ENCODE measurements around the gene RBPMS2.
"Not testable (repeated sequence)": the region's sequence is repeated elsewhere in the genome, so short reads cannot be mapped to it uniquely, and the experiment has no call there.

Gene RBPMS2

DNA sequence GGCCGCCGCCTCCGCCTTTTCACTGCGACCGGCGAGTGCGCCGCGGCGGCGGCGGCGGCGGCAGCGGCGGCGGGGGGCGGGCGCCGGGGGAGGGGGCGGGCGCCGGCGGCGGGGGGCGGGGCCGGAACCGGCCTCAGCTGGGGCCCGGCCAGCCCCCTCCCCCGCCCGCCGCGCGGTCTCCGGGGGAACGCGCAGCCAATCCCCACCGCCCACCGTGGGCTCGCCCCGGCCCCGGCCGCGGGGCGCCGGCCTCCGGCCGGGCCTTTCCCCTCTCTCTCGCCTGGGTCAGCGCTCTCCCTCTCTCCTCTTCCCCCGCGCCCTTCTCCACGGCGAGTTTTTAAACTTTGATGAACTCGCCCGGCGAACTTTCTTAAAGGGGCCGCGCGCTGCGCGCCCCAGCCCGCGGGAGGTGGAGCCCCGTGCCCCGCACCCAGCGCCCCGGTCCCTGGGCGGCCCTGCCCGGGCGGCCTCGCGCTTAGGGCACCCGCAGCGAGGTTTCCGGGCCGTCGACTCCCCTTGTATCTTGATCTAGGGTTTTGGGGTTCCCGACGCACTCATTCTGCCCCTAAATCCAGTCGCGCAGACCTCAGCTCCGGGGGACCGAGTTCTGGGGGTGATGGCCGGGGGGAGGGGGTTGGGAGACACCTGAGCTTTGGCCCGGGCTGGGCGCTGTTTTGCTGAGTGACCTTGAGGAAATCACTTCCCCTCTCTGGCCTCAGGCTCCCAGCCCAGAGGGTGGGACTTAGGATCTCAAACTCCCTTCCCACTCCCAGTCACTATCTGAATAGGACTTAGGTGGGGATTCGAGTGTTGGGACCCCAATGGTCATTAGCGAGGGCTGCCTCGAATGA, at the start of gene RBPMS2:
RBPMS2 (minus strand) TSS at position 39 of the 851 bp plus-strand sequence. CDS start 270 bp downstream, outside the sequence.
- no peaks in the 10 kb centered on the region for H3K27me3 ChIP-seq (ENCODE audit: insufficient read depth, low read length)
- H3K4me3 ChIP-seq (ENCODE audit: low read length): peak within 1 kb of the TSS; percentile 69
- no peaks in the 10 kb centered on the region for H3K36me3 ChIP-seq (ENCODE audit: insufficient read depth, low read length)
- no peaks in the 10 kb centered on the region for H3K9me3 ChIP-seq (ENCODE audit: low read length)
- H2AFZ ChIP-seq (ENCODE audit: low read depth, low read length): peak within 1 kb of the TSS; percentile 93
- peaks cover 17% of the 10 kb centered on the region for H3K4me1 ChIP-seq (ENCODE audit: insufficient read depth, low read length)

DNA sequence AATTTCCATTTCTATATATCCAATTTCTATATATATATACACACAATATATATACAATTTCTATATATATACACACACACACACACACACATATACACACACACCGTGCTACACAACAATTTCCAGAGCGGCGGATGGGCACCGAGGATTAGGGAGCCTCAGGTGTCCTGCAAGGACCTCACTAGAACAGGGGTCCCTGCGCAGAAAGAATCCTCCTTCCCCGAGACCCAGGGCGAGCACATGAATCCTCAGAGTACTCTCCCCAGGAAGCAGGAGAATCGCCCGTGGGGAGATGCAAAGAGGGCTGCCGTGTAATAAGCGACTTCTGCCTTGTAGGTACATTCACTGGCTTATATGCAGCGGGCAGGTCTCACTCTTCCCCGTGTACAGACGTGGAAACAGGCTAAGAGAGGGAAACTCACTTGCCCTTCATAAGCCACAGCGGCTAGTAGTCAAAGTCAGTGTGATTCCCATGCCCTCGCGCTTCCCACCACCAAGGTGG, 49.6 kb upstream of the RBPMS2 start:
- H3K4me3 ChIP-seq (ENCODE audit: low read length): peak overlapping the region; percentile 56
- peaks cover 10% of the 10 kb centered on the region for H3K4me1 ChIP-seq (ENCODE audit: insufficient read depth, low read length)
- peak overlapping the region; percentile 60 for H2AFZ ChIP-seq (ENCODE audit: low read depth, low read length)
- peaks cover 12% of the 10 kb centered on the region for H3K36me3 ChIP-seq (ENCODE audit: insufficient read depth, low read length)
- H3K9me3 ChIP-seq (ENCODE audit: low read length): no peaks in the 10 kb centered on the region
- H3K27me3 ChIP-seq (ENCODE audit: insufficient read depth, low read length): no peaks in the 10 kb centered on the region

DNA sequence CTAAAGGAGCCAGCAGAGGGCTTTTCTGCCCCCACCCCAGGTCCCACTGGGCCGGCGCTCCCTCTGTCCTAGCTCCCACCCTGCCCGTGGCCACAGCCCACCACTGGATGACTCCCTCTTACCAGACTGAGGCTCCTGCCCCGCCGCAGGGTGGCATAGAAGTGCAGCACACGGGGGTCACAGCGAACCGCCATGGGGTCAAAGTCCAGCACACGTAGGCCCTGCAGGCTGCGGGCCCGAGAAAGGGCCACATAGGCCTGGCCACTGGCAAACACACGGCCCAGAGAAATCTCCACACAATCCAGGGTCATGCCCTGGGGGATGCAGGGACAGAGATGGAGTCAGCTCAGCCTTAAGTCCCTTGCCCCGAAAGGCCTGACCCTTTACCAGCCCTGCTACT, 41.1 kb upstream of the RBPMS2 start:
- H3K4me3 ChIP-seq (ENCODE audit: low read length): no peak overlapping the region
- H2AFZ ChIP-seq (ENCODE audit: low read depth, low read length): no peak overlapping the region
- no peaks in the 10 kb centered on the region for H3K4me1 ChIP-seq (ENCODE audit: insufficient read depth, low read length)
- no peaks in the 10 kb centered on the region for H3K27me3 ChIP-seq (ENCODE audit: insufficient read depth, low read length)
- H3K9me3 ChIP-seq (ENCODE audit: low read length): no peaks in the 10 kb centered on the region
- peaks cover 33% of the 10 kb centered on the region for H3K36me3 ChIP-seq (ENCODE audit: insufficient read depth, low read length)

DNA sequence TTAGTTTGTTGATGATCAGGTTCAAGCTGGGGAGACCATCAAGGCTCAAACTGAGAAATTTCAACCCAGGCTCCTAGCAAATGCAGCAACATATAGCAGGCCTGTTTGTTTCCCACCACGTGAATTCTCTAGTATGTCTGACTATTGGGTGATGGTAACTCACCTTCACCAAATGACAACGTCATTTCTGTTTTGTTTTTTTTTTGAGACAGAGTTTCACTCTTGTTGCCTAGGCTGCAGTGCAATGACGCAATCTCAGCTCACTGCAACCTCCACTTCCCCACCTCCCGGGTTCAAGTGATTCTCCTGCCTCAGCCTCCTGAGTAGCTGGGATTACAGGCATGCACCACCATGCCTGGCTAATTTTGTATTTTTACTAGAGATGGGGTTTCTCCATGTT, 39.6 kb upstream of the RBPMS2 start:
- not testable (repeated sequence) for H3K4me1 ChIP-seq (ENCODE audit: insufficient read depth, low read length); H2AFZ ChIP-seq (ENCODE audit: low read depth, low read length); H3K9me3 ChIP-seq (ENCODE audit: low read length); H3K4me3 ChIP-seq (ENCODE audit: low read length); H3K27me3 ChIP-seq (ENCODE audit: insufficient read depth, low read length)
- peaks cover 21% of the 10 kb centered on the region for H3K36me3 ChIP-seq (ENCODE audit: insufficient read depth, low read length)

DNA sequence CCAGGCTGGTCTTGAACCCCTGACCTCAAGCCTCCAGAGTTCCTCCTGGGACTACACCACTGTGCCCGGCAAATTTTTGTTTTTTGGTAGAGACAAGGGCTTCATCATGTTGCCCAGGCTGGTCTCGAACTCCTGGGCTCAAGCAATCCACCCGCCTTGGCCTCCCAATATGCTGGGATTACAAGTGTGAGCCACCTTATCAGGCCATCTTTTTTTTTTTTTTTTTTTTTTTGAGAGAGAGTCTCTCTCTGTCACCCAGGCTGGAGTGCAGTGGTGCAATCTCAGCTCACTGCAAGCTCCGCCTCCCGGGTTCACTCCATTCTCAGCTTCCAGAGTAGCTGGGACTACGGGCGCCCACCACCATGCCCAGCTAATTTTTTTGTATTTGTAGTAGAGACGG, 38.9 kb upstream of the RBPMS2 start:
- peaks cover 15% of the 10 kb centered on the region for H3K36me3 ChIP-seq (ENCODE audit: insufficient read depth, low read length)
- not testable (repeated sequence) for H2AFZ ChIP-seq (ENCODE audit: low read depth, low read length); H3K4me3 ChIP-seq (ENCODE audit: low read length); H3K4me1 ChIP-seq (ENCODE audit: insufficient read depth, low read length); H3K27me3 ChIP-seq (ENCODE audit: insufficient read depth, low read length); H3K9me3 ChIP-seq (ENCODE audit: low read length)

DNA sequence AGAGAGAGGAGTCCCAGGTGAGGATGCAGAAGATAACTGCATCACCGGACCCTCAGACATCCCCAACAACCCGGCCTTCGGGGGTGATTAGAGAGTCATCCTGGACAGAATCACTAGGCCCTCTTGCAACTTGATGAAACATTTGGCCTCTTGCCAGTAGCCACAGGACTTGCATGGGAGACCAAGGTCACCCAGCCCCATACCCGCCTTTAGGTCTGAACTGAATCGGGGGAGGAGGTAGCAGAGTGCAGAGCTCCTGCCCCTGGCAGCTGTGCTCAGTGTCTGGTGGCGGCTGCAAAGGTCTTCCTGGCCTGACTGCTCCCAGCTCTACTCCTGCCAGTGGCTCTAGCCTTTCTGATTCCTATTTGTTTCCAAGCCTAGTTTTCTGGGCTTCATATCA, 37.7 kb upstream of the RBPMS2 start:
- no peaks in the 10 kb centered on the region for H3K27me3 ChIP-seq (ENCODE audit: insufficient read depth, low read length)
- peaks cover 6% of the 10 kb centered on the region for H3K36me3 ChIP-seq (ENCODE audit: insufficient read depth, low read length)
- H3K4me3 ChIP-seq (ENCODE audit: low read length): no peak overlapping the region
- H3K9me3 ChIP-seq (ENCODE audit: low read length): no peaks in the 10 kb centered on the region
- peaks cover 7% of the 10 kb centered on the region for H3K4me1 ChIP-seq (ENCODE audit: insufficient read depth, low read length)
- H2AFZ ChIP-seq (ENCODE audit: low read depth, low read length): no peak overlapping the region

DNA sequence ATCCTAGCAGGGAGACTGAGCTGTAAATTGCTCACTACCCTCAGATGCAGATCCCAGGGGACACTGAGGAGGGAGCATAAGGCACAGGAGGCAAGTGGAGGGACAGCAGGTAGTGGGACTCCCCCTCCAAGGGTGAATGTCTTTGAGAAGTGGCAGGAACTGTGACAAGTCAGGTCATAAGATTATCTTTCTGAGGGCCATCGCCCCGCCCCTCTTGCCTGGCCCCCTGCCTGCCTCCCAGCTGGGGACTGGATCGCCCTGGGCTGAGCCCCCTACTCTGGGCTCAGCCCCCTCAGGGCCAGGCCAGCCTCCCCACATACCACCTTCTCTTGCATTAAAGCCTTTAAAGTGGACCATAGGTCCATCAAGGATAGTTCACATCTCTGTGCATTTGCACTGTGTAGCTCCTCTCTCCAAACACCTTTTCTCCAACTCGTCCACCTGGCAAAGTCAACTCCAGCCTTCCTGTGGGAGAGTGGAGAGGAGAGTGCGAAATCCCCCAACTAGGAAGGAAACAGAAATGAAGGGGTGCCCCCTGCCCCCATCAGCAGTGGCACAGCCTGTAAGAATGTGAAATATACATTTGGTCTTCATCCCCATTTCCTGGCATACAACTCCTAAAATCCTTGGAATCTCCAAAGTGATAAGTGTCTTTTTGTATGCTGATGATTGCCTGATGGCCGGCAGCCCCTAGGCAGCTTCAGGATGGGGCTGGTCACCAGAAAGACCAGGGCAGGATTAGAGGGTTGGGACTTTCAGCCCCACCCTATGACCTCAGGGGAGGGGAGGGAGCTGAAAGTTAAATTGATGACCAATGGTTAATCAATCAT, 35.3 kb upstream of the RBPMS2 start:
- no peak overlapping the region for H2AFZ ChIP-seq (ENCODE audit: low read depth, low read length)
- H3K4me3 ChIP-seq (ENCODE audit: low read length): no peak overlapping the region
- no peaks in the 10 kb centered on the region for H3K36me3 ChIP-seq (ENCODE audit: insufficient read depth, low read length)
- H3K4me1 ChIP-seq (ENCODE audit: insufficient read depth, low read length): peaks cover 7% of the 10 kb centered on the region
- H3K27me3 ChIP-seq (ENCODE audit: insufficient read depth, low read length): no peaks in the 10 kb centered on the region
- H3K9me3 ChIP-seq (ENCODE audit: low read length): no peaks in the 10 kb centered on the region

DNA sequence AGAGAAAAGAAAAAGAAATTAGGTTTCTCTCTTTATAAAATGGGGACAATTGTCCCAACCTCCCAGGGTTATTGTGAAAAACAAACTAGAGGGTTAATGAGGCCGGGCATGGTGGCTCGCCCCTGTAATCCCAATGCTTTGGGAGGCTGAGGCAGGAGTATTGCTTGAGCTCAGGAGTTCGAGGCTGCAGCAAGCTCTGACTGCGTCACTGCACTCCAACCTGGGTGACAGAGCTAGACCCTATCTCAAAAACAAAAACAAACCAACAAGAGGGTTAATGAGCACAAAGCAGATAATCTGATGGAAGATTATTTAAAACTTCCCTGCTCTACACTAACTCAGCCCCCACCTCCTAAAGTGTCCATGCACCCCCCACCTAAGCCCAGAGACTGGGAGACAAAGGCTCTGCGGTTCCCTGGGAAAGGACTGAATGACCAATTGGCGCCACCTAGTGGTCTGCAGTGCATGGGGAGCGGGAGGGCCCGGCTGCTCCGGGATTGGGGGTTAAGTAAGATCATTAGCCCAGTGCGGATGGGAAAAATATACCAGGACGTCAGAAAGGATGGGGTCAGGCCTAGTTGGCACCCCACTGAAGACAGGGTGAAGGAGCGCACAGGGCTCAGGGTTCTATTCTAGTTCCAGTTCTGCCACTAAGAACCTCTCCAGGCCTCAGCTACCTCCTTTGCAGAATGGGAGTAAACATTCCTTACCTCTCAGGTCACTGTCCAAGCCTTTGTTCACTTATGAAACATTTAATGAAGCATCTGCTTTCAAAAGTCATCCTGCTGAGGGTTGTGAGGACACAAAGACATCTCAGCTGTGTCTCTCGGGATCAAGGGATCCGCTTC, 34.5 kb upstream of the RBPMS2 start:
- peaks cover 7% of the 10 kb centered on the region for H3K4me1 ChIP-seq (ENCODE audit: insufficient read depth, low read length)
- H3K36me3 ChIP-seq (ENCODE audit: insufficient read depth, low read length): no peaks in the 10 kb centered on the region
- H3K9me3 ChIP-seq (ENCODE audit: low read length): no peaks in the 10 kb centered on the region
- H2AFZ ChIP-seq (ENCODE audit: low read depth, low read length): no peak overlapping the region
- H3K4me3 ChIP-seq (ENCODE audit: low read length): no peak overlapping the region
- no peaks in the 10 kb centered on the region for H3K27me3 ChIP-seq (ENCODE audit: insufficient read depth, low read length)

DNA sequence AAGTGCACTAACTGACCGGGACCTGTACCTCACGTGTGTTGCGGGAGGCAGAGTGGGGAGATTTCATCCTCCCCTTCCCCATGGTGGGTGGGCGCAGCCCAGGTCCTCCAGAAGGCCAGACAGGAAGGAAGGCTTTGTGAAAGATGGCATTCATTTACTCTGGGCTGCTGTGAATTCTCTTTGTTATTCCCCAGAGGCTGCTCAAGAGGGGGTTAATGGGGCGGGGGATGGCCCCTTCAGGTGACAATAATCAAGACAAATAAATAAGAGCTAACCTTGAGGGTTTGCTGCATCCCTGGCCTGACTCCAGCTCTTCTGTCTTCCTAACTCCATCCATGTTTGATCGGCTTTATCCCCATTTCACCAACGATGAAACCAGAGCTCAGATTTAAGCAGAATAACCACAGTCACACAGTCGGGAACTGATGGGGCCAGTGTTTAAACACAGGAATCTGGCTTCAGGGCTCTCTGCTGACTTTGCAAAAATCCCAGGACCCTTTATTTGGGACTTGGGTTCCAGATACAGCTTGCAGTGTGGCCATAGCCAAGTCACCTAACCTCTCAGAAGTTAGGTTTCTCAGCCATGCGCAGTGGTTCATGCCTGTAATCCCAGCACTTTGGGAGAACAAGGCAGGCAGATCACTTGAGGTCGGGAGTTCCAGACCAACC, 33.5 kb upstream of the RBPMS2 start:
- H3K4me3 ChIP-seq (ENCODE audit: low read length): no peak overlapping the region
- no peak overlapping the region for H2AFZ ChIP-seq (ENCODE audit: low read depth, low read length)
- no peaks in the 10 kb centered on the region for H3K36me3 ChIP-seq (ENCODE audit: insufficient read depth, low read length)
- no peaks in the 10 kb centered on the region for H3K9me3 ChIP-seq (ENCODE audit: low read length)
- H3K27me3 ChIP-seq (ENCODE audit: insufficient read depth, low read length): no peaks in the 10 kb centered on the region
- peaks cover 7% of the 10 kb centered on the region for H3K4me1 ChIP-seq (ENCODE audit: insufficient read depth, low read length)

DNA sequence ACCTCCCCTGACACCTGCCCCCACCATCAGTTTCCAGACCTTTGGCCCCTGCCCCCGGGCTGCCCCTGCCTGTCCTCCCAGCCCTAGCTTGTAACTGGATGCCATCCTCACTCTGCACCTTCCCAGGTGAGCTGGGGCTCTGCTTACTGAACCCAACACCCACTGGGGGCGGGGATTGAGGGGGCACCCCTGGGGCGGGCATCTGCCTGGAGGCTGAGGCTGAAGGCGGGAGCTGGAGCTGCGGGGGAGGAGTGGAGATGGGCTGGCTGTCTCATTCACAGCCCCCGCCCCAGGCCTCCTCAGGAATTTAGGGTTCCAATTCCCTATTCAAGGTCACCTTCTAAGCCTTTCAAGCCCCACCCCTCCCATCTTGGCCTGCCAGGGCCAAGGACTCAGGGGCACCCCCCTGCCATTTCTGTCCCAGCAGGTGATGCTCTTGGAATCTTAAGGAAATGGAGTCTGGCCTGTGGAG, 32.4 kb upstream of the RBPMS2 start:
- H3K9me3 ChIP-seq (ENCODE audit: low read length): no peaks in the 10 kb centered on the region
- no peaks in the 10 kb centered on the region for H3K36me3 ChIP-seq (ENCODE audit: insufficient read depth, low read length)
- no peaks in the 10 kb centered on the region for H3K27me3 ChIP-seq (ENCODE audit: insufficient read depth, low read length)
- no peak overlapping the region for H3K4me3 ChIP-seq (ENCODE audit: low read length)
- peaks cover 7% of the 10 kb centered on the region for H3K4me1 ChIP-seq (ENCODE audit: insufficient read depth, low read length)
- no peak overlapping the region for H2AFZ ChIP-seq (ENCODE audit: low read depth, low read length)

DNA sequence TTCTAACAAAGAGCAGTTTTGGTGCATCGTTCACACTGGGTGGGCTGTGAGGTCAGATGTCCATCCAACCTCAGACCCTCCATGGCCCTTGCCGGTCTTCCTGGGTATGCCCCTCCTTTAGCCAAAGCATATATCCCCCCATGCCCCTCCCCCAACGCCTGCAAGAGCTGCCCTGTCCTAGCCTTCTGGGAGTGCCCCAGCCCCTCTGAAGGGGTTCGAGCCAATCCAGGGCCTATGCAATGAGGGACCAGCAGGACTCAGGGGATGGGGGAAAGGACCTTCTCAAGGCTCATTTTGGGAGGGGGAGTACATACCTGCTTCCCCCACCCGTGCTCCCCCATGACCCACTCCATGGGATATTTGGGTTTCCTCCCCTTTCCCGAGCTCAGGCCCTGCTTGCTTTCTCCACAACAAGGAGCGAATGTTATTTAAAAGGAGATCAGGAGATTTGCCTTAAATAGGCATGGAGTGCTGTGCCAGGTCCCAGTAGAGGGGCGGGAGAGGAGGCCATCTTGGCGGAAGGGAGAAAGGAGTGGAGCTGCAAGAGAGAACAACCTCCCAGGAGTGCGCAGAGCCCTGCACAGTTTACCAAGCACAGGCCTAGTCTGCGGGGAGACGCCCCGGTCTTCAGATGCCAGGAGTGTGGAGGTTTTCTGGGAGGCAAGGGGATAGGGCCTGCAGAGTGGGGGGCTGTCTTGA, 31.8 kb upstream of the RBPMS2 start:
- Histone ChIP-seq H3K27me3 (ENCODE audit: insufficient read depth, low read length) (no peaks in the 10 kb centered on the region), H2AFZ (ENCODE audit: low read depth, low read length) (no peak overlapping the region), H3K4me1 (ENCODE audit: insufficient read depth, low read length) (peaks cover 7% of the 10 kb centered on the region), H3K36me3 (ENCODE audit: insufficient read depth, low read length) (no peaks in the 10 kb centered on the region), H3K4me3 (ENCODE audit: low read length) (no peak overlapping the region), H3K9me3 (ENCODE audit: low read length) (no peaks in the 10 kb centered on the region)

DNA sequence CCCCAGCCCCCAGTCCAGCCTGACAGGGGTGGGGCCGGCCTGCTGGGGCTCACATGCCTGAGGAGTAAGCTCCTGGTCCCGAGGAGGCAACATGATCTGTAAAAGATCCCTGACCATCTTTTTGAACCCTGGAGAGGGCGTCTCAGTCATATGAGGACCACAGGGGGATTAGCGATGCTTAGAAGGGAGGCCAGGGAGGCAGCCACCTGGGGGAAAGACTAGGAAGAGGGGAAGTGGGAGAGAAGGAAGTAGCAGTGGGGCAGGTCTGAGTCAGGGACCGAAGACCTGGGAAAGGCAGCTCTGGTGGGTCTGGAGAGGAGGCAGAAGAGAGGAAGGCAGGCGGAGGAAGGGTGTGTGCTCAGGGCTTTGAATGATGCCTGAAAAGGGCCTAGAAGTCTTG, 31.1 kb upstream of the RBPMS2 start:
- no peaks in the 10 kb centered on the region for H3K9me3 ChIP-seq (ENCODE audit: low read length)
- H3K36me3 ChIP-seq (ENCODE audit: insufficient read depth, low read length): no peaks in the 10 kb centered on the region
- no peak overlapping the region for H2AFZ ChIP-seq (ENCODE audit: low read depth, low read length)
- no peak overlapping the region for H3K4me3 ChIP-seq (ENCODE audit: low read length)
- H3K27me3 ChIP-seq (ENCODE audit: insufficient read depth, low read length): no peaks in the 10 kb centered on the region
- H3K4me1 ChIP-seq (ENCODE audit: insufficient read depth, low read length): peaks cover 12% of the 10 kb centered on the region
